Ovary (tissue), 3 donors: ENCODE measurements around the gene OR6T1.

Experiments used
- CTCF ChIP-seq, 3 donors: fragments of 450-650 bp in 2 of 3; fragments of 200-600 bp in 1 of 3; IDR thresholded peaks; one replicate each; pipeline versions ENCODE4 v1.5.1 to v1.8.0; 2016 to 2022; ENCODE audit warnings: antibody characterized with exemption in 3 of 3, mild to moderate bottlenecking in 1 of 3
- EP300 ChIP-seq: sonication (generic); formaldehyde crosslinking; IDR thresholded peaks from one replicate; pipeline ENCODE4 v1.6.1; 2017; ENCODE audit warnings: antibody characterized with exemption
- donor health status: DM: no; HTN: no; CAD: no.

GRCh38 chr11:123924027-123924426 lies 19.6 kb downstream of the OR6T1 start:
- TF ChIP-seq CTCF (IDR thresholded peaks at IDR 0.05), result no peak
- no peak for TF ChIP-seq EP300
